Adrenal gland (tissue), 12 donors: ENCODE results near the gene ARTN. TPM values are rescaled to one million over a fixed set of nuclear protein-coding genes. Genes with fewer than 3 reads are reported as not detected.

ENCODE experiments used
- DNase-seq, 7 donors: peaks; one replicate each; pipeline ENCODE4 v3.0.0-alpha.2; 2019 to 2020
- H3K27ac ChIP-seq, 5 donors: fragments of 200-600 bp; sonication (generic) in 4 of 5; 1 replicate in 3 of 5; 2 replicates in 2 of 5; pipeline versions ENCODE4 v1.5.1 to v1.8.0; 2016 to 2020; ENCODE audit warnings: mild to moderate bottlenecking in 1 of 5
- H3K27me3 ChIP-seq: fragments of 200-600 bp; 2 replicates; pipeline ENCODE4 v1.8.0; 2021
- H3K36me3 ChIP-seq, 2 donors: fragments of 200-600 bp; replicated peaks in 1 of 2; 1 replicate in 1 of 2; 2 replicates in 1 of 2; pipeline versions ENCODE4 v1.5.1 to v1.8.0; 2018 to 2022
- H3K4me1 ChIP-seq, 2 donors: fragments of 200-600 bp; replicated peaks in 1 of 2; 1 replicate in 1 of 2; 2 replicates in 1 of 2; pipeline versions ENCODE4 v1.5.1 to v1.8.0; 2018 to 2021
- H3K4me3 ChIP-seq, 4 donors: fragments of 200-600 bp; sonication (generic) in 3 of 4; one replicate each; pipeline ENCODE4 v1.5.1; 2016 to 2018
- H3K9me3 ChIP-seq, 3 donors: fragments of 200-600 bp; sonication (generic) in 1 of 3; replicated peaks in 1 of 3; 1 replicate in 2 of 3; 2 replicates in 1 of 3; pipeline versions ENCODE4 v1.5.1 to v1.8.0; 2016 to 2021
- POLR2A ChIP-seq, 2 donors: fragments of 450-650 bp; IDR thresholded peaks; one replicate each; pipeline ENCODE4 v1.6.1; 2017; ENCODE audit warnings: antibody characterized with exemption in 2 of 2, mild to moderate bottlenecking in 2 of 2, moderate library complexity in 1 of 2
- WGBS, 4 donors: extraction: QIAGEN DNeasy Blood & Tissue Kit in 2 of 4; methylation state at CpG; one replicate each; pipeline versions ENCODE4 v1.1.5 to v1.1.7; 2013 to 2017; 5-methylcytosine and 5-hydroxymethylcytosine counted together
- intact Hi-C, 2 donors: fragments of 100-400 bp; cut with DNase I; formaldehyde crosslinking; loops; one replicate each; pipeline versions ENCODE4 v1.14.1 to v1.15.0; 2022 to 2023
- polyA plus RNA-seq, 3 donors: library from polyadenylated mRNA; stranded (reverse); fragments of 200-250 nt in 2 of 3; fragments of 350-450 nt in 1 of 3; fragmentation: Illumina TruSeq in 1 of 3; extraction: RNeasy Lipid Tissue Mini Kit (QIAGEN cat#74804) in 1 of 3; gene quantifications; one replicate each; pipeline ENCODE4 v1.2.3, GENCODE V29; 2013 to 2014
- total RNA-seq, 9 donors: library from RNA; depleted of rRNA in 4 of 9; stranded (reverse); fragments of >200 nt in 4 of 9; fragments of 120-200 nt in 1 of 9; fragmentation: NEBNext Ultra II Directional in 1 of 9; extraction: Animal tissue kit (Norgen Biotek cat#: 25700) in 1 of 9; gene quantifications; one replicate each; pipeline versions ENCODE4 v1.1.0 to v1.2.4, GENCODE V29; 2013 to 2023
- TF ChIP-seq, protein P1 (sequence below), 6 experiments: fragments of 450-650 bp in 4 of 6; fragments of 200-600 bp in 2 of 6; sonication (generic) in 1 of 6; IDR thresholded peaks; 1 replicate in 5 of 6; 2 replicates in 1 of 6; pipeline versions ENCODE4 v1.5.1 to v1.8.0; 2016 to 2021; ENCODE audit warnings: antibody characterized with exemption in 6 of 6, mild to moderate bottlenecking in 2 of 6, moderate library complexity in 1 of 6
- donor health status: healthy with polysubstance abuse.
- donor health status: Bipolar disorder and iron deficiency.
- donor health status: DM: yes; HTN: yes; CAD: no.
- donor health status: DM: no; HTN: no; CAD: no.
- donor health status: DM: no; HTN: no; CAD: no.
- donor health status: DM: yes; HTN: yes; CAD: no.

ARTN gene
- total and polyA plus RNA-seq, 12 donors = 0.23 to 4.9 (median 0.89) TPM; not detected in 1

DNA sequence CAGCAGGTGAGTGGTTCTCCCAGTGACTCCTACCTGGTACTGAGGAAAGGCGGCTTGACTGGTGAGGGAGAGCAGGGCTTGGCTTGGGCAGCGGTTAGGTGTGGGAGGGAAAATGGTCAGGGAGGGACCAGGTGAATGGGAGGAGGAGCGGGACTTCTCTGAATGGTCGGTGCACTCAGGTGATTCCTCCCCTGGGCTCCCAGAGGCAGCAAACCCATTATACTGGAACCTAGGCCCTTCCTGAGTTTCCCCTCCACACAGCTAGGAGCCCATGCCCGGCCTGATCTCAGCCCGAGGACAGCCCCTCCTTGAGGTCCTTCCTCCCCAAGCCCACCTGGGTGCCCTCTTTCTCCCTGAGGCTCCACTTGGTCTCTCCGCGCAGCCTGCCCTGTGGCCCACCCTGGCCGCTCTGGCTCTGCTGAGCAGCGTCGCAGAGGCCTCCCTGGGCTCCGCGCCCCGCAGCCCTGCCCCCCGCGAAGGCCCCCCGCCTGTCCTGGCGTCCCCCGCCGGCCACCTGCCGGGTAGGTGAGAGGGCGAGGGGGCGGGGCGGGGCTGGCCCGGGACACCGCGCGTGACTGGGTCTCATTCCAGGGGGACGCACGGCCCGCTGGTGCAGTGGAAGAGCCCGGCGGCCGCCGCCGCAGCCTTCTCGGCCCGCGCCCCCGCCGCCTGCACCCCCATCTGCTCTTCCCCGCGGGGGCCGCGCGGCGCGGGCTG lies 2.3 kb downstream of the ARTN start:
- H3K36me3 ChIP-seq = no peaks in the 10 kb centered on the region
- H3K27me3 ChIP-seq = no peaks in the 10 kb centered on the region
- H3K4me1 ChIP-seq = peaks cover 8 to 15% of the 10 kb centered on the region in 2 donors
- no peak overlapping the region for H3K27ac ChIP-seq
- intact Hi-C loops = loop anchor here (2.0 to 10.0 kb wide), 3 partner anchors 171 to 401 kb away; partner anchors contain the start of gene PTPRF (in 1 of the 2)
- no peaks in the 10 kb centered on the region for H3K9me3 ChIP-seq
- peak overlapping the region in 1 of 4 donors; percentile 47 for H3K4me3 ChIP-seq
- 12 to 67% (median 21%) methylated on average over 5 to 48 of the region's 48 CpGs for WGBS, 4 donors
- no peak for DNase-seq
- TF ChIP-seq POLR2A (IDR thresholded peaks at IDR 0.05) = no peak
- TF ChIP-seq, protein P1, sequence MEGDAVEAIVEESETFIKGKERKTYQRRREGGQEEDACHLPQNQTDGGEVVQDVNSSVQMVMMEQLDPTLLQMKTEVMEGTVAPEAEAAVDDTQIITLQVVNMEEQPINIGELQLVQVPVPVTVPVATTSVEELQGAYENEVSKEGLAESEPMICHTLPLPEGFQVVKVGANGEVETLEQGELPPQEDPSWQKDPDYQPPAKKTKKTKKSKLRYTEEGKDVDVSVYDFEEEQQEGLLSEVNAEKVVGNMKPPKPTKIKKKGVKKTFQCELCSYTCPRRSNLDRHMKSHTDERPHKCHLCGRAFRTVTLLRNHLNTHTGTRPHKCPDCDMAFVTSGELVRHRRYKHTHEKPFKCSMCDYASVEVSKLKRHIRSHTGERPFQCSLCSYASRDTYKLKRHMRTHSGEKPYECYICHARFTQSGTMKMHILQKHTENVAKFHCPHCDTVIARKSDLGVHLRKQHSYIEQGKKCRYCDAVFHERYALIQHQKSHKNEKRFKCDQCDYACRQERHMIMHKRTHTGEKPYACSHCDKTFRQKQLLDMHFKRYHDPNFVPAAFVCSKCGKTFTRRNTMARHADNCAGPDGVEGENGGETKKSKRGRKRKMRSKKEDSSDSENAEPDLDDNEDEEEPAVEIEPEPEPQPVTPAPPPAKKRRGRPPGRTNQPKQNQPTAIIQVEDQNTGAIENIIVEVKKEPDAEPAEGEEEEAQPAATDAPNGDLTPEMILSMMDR (IDR thresholded peaks at IDR 0.05) = no peak

DNA sequence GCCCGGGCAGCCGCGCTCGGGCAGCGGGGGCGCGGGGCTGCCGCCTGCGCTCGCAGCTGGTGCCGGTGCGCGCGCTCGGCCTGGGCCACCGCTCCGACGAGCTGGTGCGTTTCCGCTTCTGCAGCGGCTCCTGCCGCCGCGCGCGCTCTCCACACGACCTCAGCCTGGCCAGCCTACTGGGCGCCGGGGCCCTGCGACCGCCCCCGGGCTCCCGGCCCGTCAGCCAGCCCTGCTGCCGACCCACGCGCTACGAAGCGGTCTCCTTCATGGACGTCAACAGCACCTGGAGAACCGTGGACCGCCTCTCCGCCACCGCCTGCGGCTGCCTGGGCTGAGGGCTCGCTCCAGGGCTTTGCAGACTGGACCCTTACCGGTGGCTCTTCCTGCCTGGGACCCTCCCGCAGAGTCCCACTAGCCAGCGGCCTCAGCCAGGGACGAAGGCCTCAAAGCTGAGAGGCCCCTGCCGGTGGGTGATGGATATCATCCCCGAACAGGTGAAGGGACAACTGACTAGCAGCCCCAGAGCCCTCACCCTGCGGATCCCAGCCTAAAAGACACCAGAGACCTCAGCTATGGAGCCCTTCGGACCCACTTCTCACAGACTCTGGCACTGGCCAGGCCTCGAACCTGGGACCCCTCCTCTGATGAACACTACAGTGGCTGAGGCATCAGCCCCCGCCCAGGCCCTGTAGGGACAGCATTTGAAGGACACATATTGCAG lies 3.0 kb downstream of the ARTN start:
- H3K27ac ChIP-seq = no peak overlapping the region
- H3K27me3 ChIP-seq = no peaks in the 10 kb centered on the region
- H3K4me3 ChIP-seq = peak overlapping the region in 1 of 4 donors; percentile 47
- WGBS, 4 donors = 11 to 90% (median 35%) methylated on average over 2 to 56 of the region's 56 CpGs
- intact Hi-C loops = loop anchor here in 1 of 2 donors (10.0 kb wide), 1 partner anchor 402 kb away; the partner anchor contains the start of gene PTPRF
- H3K4me1 ChIP-seq = peaks cover 8 to 15% of the 10 kb centered on the region in 2 donors
- no peak for TF ChIP-seq POLR2A (IDR thresholded peaks at IDR 0.05)
- TF ChIP-seq, protein P1 (IDR thresholded peaks at IDR 0.05) = peak in 2 of 6 experiments; percentile 5 to 10
- DNase-seq = peak in 3 of 7 donors; percentile 39 to 57 (median 43)
- no peaks in the 10 kb centered on the region for H3K36me3 ChIP-seq
- no peaks in the 10 kb centered on the region for H3K9me3 ChIP-seq

DNA sequence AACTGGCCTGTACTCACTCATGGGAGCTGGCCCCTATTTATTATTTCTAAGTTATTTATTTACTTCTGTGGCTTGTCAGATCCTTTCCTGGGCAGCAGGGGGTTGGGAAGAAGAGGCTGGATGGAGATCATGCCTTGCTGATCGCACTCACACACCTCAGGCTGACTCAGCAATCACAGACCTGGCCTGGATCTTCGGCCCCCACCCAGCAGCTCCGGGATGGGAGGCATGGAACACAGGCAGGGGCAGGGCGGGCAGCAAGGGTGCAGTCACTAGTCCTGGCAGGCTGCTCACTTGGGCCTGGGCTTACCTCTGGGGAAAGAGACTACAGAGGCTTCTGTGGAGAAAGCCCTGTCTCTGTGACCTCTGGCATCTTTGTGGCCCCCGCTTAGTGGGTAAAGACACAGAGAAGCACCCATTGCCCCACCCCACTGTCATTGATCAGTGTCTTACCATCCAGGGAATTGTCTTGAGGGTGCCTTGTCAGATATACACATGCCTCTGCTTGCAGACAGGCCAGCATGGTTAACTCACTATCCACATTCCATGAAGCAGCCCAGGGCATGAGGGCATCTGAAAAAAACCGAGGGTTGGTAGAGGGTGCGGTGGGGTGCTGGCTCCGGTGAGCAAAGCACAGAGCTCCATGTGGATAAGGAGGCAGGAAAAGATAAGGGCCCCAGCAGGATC lies 3.7 kb downstream of the ARTN start:
- Histone ChIP-seq H3K4me1 (peaks cover 8 to 15% of the 10 kb centered on the region in 2 donors), H3K27me3 (no peaks in the 10 kb centered on the region), H3K9me3 (no peaks in the 10 kb centered on the region), H3K36me3 (no peaks in the 10 kb centered on the region), H3K4me3 (no peak overlapping the region), H3K27ac (no peak overlapping the region)
- intact Hi-C loops = loop anchor here in 1 of 2 donors (10.0 kb wide), 1 partner anchor 403 kb away; the partner anchor contains the start of gene PTPRF
- WGBS, 4 donors = 88 to 93% (median 90%) methylated on average over 6 to 8 of the region's 8 CpGs
- TF ChIP-seq, protein P1 (IDR thresholded peaks at IDR 0.05) = no peak
- no peak for TF ChIP-seq POLR2A (IDR thresholded peaks at IDR 0.05)
- no peak for DNase-seq

DNA sequence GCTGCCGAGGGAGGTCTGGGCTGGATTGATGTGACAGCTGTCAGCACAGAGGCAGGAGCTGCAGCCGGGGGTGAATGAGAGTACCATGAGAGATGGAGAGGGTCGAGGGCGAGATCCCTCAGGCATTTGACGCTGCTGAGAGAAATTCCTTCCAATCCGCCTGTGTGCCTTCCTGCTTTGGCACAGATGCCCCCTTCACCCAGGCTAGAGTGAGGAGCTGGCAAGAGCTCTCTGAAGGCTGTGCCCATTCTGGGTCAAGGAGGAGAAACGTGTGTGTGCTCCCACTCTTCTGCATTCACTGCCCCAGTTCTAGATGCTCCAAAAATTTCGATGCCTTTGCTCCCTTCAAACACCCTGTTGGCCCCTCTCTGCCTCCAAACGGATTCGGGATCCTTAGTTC lies 4.8 kb downstream of the ARTN start:
- intact Hi-C loops = loop anchor here in 1 of 2 donors (10.0 kb wide), 1 partner anchor 404 kb away; the partner anchor contains the start of gene PTPRF
- TF ChIP-seq, protein P1 (IDR thresholded peaks at IDR 0.05) = no peak
- TF ChIP-seq POLR2A (IDR thresholded peaks at IDR 0.05) = no peak
- Histone ChIP-seq H3K27ac (no peak overlapping the region), H3K36me3 (no peaks in the 10 kb centered on the region), H3K27me3 (no peaks in the 10 kb centered on the region), H3K9me3 (no peaks in the 10 kb centered on the region), H3K4me1 (peaks cover 4 to 11% of the 10 kb centered on the region in 2 donors), H3K4me3 (no peak overlapping the region)
- DNase-seq = no peak
- WGBS, 4 donors = 81 to 88% (median 85%) methylated on average over 10 of the region's 10 CpGs
